GM12873 (cell line): Measurements from ENCODE around the gene TSPAN14.

Source experiments
- CTCF ChIP-seq: IDR thresholded peaks from 2 replicates; pipeline ENCODE4 v1.5.1; 2012; ENCODE audit warnings: low read depth, mild to moderate bottlenecking, moderate library complexity, low read length, control low read depth; ENCODE audit not compliant: insufficient read depth; ENCODE audit errors: missing control alignments

Gene TSPAN14

GRCh38 chr10:80485946-80486764, 32.0 kb downstream of the TSPAN14 start:
- TF ChIP-seq CTCF, result no peak

GRCh38 chr10:80486785-80487420, 32.8 kb downstream of the TSPAN14 start:
- no peak for TF ChIP-seq CTCF

- no peak for TF ChIP-seq CTCF
Measured at GRCh38 chr10:80487421-80487785, 33.3 kb downstream of the TSPAN14 start.

DNA sequence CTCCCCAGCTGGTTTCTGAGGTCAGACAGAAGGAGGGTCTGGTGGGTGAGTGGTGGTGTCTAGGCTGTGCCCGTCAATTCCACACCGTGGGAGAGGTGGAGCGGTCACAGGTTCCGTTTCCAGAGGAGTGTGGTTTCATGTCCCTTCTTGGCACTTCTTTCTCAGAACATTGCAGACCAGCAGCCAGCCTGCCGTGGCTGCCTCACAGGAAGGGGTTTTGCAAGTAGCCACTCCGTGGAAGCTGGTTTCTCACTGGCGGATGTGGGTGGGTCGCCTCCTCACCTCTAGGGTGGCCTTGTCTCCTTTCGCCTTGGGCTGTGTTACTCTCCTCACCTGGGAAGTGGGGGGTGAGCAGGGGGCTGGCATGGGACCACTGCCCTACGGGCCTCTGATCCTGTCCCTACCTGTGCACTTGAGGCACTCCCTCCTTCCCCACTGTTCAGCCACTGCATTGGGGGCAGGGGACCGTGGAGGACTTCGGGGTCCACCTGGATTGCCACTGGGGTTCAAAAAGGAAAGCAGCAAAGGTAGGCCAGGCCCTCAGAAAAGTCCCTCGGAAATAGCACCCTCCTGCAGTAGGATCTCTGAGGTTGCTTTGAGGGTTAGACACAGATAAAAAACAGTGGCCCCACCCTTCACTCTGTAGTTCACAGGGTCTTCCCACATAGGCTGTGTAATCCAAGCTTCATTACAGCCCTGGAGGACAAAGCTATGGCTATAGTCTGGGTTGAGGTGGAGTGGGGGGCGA, 33.9 kb downstream of the TSPAN14 start:
- TF ChIP-seq CTCF, result no peak

GRCh38 chr10:80488539-80489066, 34.5 kb downstream of the TSPAN14 start:
- no peak for TF ChIP-seq CTCF

DNA sequence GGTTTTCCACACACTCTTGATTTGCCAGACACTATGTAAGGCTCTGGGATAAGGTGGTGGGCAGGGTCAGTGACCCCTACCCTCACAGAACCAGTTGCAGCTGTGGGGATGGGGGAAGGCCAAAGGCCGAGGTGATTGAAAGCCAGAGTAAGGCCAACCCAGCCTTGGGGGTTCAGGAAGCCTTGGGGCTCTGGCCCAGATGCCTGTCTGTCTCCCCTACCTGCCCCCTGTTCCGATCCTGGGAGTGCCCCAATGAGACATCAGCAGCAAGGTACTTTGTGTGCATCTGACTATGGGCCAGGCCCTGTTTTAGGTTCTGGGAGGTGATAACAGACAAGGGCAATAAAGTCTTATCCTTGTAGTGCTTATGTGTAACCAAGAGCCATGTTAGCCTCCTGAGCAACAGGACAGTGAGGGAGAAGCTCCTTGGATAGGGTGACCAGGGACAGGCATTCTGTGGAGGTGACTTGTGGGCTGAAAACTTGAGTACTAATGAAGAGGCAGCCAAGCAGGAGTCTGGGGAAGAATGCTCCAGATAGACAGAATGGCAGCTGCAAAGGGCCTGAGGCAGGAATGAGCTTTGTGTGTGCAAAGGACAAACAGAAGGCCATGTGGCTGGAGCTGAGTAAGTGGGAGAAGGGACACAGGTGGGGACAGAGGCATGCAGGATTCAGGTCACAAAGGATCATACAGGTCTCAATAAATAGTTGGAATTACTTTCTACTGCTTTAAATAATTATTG, 35.4 kb downstream of the TSPAN14 start:
- TF ChIP-seq CTCF, result no peak
